CD4-positive, CD25-positive, alpha-beta regulatory T cell (primary cell): ENCODE measurements around the gene TMEM231. TPM values are rescaled to one million over a fixed set of nuclear protein-coding genes. Genes with fewer than 3 reads are reported as not detected.

Experiments
- ATAC-seq, 2 donors: fragments of 150-1000 bp; cut with Tn5 transposase; one replicate each; pipeline ENCODE4 v1.10.0; 2021; ENCODE audit warnings: low read depth in 2 of 2, moderate number of reproducible peaks in 2 of 2, moderate library complexity in 1 of 2
- DNase-seq, 3 donors: peaks; one replicate each; pipeline versions ENCODE4 v3.0.0 to v3.0.0-alpha.2; 2012 to 2022; ENCODE audit warnings: mixed read lengths in 1 of 3
- H3K27ac ChIP-seq: one replicate; pipeline ENCODE4 v1.7.0; 2013; ENCODE audit warnings: mild to moderate bottlenecking, low read length; ENCODE audit not compliant: insufficient read depth, poor library complexity, severe bottlenecking
- H3K27me3 ChIP-seq: one replicate; pipeline ENCODE4 v1.7.0; 2013; ENCODE audit warnings: low read length; ENCODE audit not compliant: control insufficient read depth, insufficient read depth
- H3K36me3 ChIP-seq: one replicate; pipeline ENCODE4 v1.7.0; 2013; ENCODE audit warnings: mild to moderate bottlenecking, low read length, moderate library complexity; ENCODE audit not compliant: control insufficient read depth, insufficient read depth
- H3K4me1 ChIP-seq: 2 replicates; pipeline ENCODE4 v1.7.0; 2013; ENCODE audit warnings: mild to moderate bottlenecking, low read length; ENCODE audit not compliant: insufficient read depth, control insufficient read depth, poor library complexity, severe bottlenecking
- H3K4me3 ChIP-seq: one replicate; pipeline ENCODE4 v1.7.0; 2013; ENCODE audit warnings: low read depth, mild to moderate bottlenecking, low read length, moderate library complexity
- H3K9me3 ChIP-seq, 2 experiments: 1 replicate in 1 of 2; 2 replicates in 1 of 2; pipeline ENCODE4 v1.7.0; 2013; ENCODE audit warnings: low read length in 2 of 2, mild to moderate bottlenecking in 1 of 2, moderate library complexity in 1 of 2; ENCODE audit not compliant: control insufficient read depth in 2 of 2
- H3K27ac Mint-ChIP-seq, 3 donors: one replicate each; pipeline ENCODE4 v1.8.0; 2020 to 2022; ENCODE audit warnings: mild to moderate bottlenecking in 3 of 3, mixed read lengths in 3 of 3, moderate library complexity in 2 of 3
- H3K27me3 Mint-ChIP-seq: one replicate; pipeline ENCODE4 v1.8.0; 2022; ENCODE audit warnings: mild to moderate bottlenecking, mixed read lengths
- H3K36me3 Mint-ChIP-seq: one replicate; pipeline ENCODE4 v1.8.0; 2020; ENCODE audit warnings: mixed read lengths
- H3K4me1 Mint-ChIP-seq, 4 donors: one replicate each; pipeline ENCODE4 v1.8.0; 2020 to 2022; ENCODE audit warnings: mixed read lengths in 4 of 4, mild to moderate bottlenecking in 1 of 4
- H3K4me3 Mint-ChIP-seq, 4 donors: one replicate each; pipeline ENCODE4 v1.8.0; 2020 to 2022; ENCODE audit warnings: mild to moderate bottlenecking in 4 of 4, mixed read lengths in 4 of 4, moderate library complexity in 3 of 4
- H3K9me3 Mint-ChIP-seq, 7 donors: one replicate each; pipeline ENCODE4 v1.8.0; 2020 to 2022; ENCODE audit warnings: mixed read lengths in 7 of 7, mild to moderate bottlenecking in 3 of 7, moderate library complexity in 2 of 7
- polyA plus RNA-seq, 4 donors: library from polyadenylated mRNA; unstranded; fragments of 300-500 nt; fragmentation: Illumina TruSeq; gene quantifications; one replicate each; pipeline ENCODE4 v1.2.3, GENCODE V29; 2021
- total RNA-seq: library from RNA; stranded (reverse); gene quantifications from one replicate; pipeline ENCODE4 v1.2.3, GENCODE V29; 2022

The TMEM231 gene
- total and polyA plus RNA-seq, 5 donors from 2014 or later: 0.64 to 2.6 (median 0.91) TPM

- Mint-ChIP-seq H3K4me3 (no peak within 1 kb of the TSS), H3K27me3 (no peaks in the 10 kb centered on the region), H3K27ac (peak within 1 kb of the TSS in 1 of 3 donors; percentile 58), H3K4me1 (peaks cover 0 to 4% (median 1%) of the 10 kb centered on the region in 4 donors), H3K9me3 (no peaks in the 10 kb centered on the region), H3K36me3 (no peaks in the 10 kb centered on the region)
- Histone ChIP-seq H3K4me1 (no peaks in the 10 kb centered on the region), H3K9me3 (no peaks in the 10 kb centered on the region), H3K4me3 (no peak within 1 kb of the TSS), H3K27ac (no peak within 1 kb of the TSS), H3K36me3 (no peaks in the 10 kb centered on the region), H3K27me3 (no peaks in the 10 kb centered on the region)
- ATAC-seq (no peak), DNase-seq (no peak)
Measured at GRCh38 chr16:75535901-75536300, 20.2 kb downstream of the TMEM231 start, which contains the start of gene CHST5. CHST5 (minus strand) TSS chr16:75536108; CDS start chr16:75530384, 5,724 bp downstream.

GRCh38 chr16:75535211-75535843, 20.7 kb downstream of the TMEM231 start:
- peaks cover 0 to 1% (median under 1%) of the 10 kb centered on the region in 4 donors for H3K4me1 Mint-ChIP-seq

GRCh38 chr16:75534560-75535205, 21.4 kb downstream of the TMEM231 start:
- no peak overlapping the region for H3K27ac ChIP-seq
- no peaks in the 10 kb centered on the region for H3K27me3 Mint-ChIP-seq
- H3K36me3 Mint-ChIP-seq: no peaks in the 10 kb centered on the region
- no peaks in the 10 kb centered on the region for H3K9me3 Mint-ChIP-seq
- no peak for ATAC-seq
- H3K9me3 ChIP-seq: no peaks in the 10 kb centered on the region
- H3K4me3 ChIP-seq: no peak overlapping the region
- H3K4me3 Mint-ChIP-seq: no peak overlapping the region
- H3K27ac Mint-ChIP-seq: no peak overlapping the region
- no peak for DNase-seq
- H3K4me1 ChIP-seq: no peaks in the 10 kb centered on the region
- no peaks in the 10 kb centered on the region for H3K36me3 ChIP-seq
- no peaks in the 10 kb centered on the region for H3K4me1 Mint-ChIP-seq
- no peaks in the 10 kb centered on the region for H3K27me3 ChIP-seq

More at GRCh38 chr16:75535211-75535843, 20.7 kb downstream of the TMEM231 start:
- Histone ChIP-seq H3K36me3 (no peaks in the 10 kb centered on the region), H3K4me1 (no peaks in the 10 kb centered on the region), H3K9me3 (no peaks in the 10 kb centered on the region), H3K27ac (no peak overlapping the region), H3K4me3 (no peak overlapping the region), H3K27me3 (no peaks in the 10 kb centered on the region)
- Mint-ChIP-seq H3K36me3 (no peaks in the 10 kb centered on the region), H3K4me3 (no peak overlapping the region), H3K9me3 (no peaks in the 10 kb centered on the region), H3K27ac (no peak overlapping the region), H3K27me3 (no peaks in the 10 kb centered on the region)
- DNase-seq (no peak), ATAC-seq (no peak)

- no peak overlapping the region for H3K27ac Mint-ChIP-seq
- H3K4me1 Mint-ChIP-seq: no peaks in the 10 kb centered on the region
- H3K4me3 Mint-ChIP-seq: no peak overlapping the region
- no peak overlapping the region for H3K27ac ChIP-seq
- no peak overlapping the region for H3K4me3 ChIP-seq
- ATAC-seq: no peak
- H3K36me3 Mint-ChIP-seq: no peaks in the 10 kb centered on the region
- no peaks in the 10 kb centered on the region for H3K36me3 ChIP-seq
- H3K9me3 ChIP-seq: no peaks in the 10 kb centered on the region
- no peaks in the 10 kb centered on the region for H3K27me3 Mint-ChIP-seq
- H3K27me3 ChIP-seq: no peaks in the 10 kb centered on the region
- no peaks in the 10 kb centered on the region for H3K4me1 ChIP-seq
- DNase-seq: no peak
- H3K9me3 Mint-ChIP-seq: no peaks in the 10 kb centered on the region
Measured at GRCh38 chr16:75532791-75533190, 23.3 kb downstream of the TMEM231 start.

GRCh38 chr16:75532142-75532765, 23.8 kb downstream of the TMEM231 start:
- ATAC-seq: no peak
- no peaks in the 10 kb centered on the region for H3K9me3 ChIP-seq
- no peak for DNase-seq
- no peaks in the 10 kb centered on the region for H3K27me3 Mint-ChIP-seq
- no peaks in the 10 kb centered on the region for H3K36me3 ChIP-seq
- H3K27ac ChIP-seq: no peak overlapping the region
- no peaks in the 10 kb centered on the region for H3K4me1 Mint-ChIP-seq
- no peaks in the 10 kb centered on the region for H3K4me1 ChIP-seq
- no peaks in the 10 kb centered on the region for H3K36me3 Mint-ChIP-seq
- H3K27ac Mint-ChIP-seq: no peak overlapping the region
- no peaks in the 10 kb centered on the region for H3K27me3 ChIP-seq
- H3K9me3 Mint-ChIP-seq: no peaks in the 10 kb centered on the region
- no peak overlapping the region for H3K4me3 Mint-ChIP-seq
- H3K4me3 ChIP-seq: no peak overlapping the region

GRCh38 chr16:75529959-75530358, 26.1 kb downstream of the TMEM231 start:
- H3K4me3 ChIP-seq: no peak overlapping the region
- ATAC-seq (no peak), DNase-seq (no peak)
- no peaks in the 10 kb centered on the region for H3K36me3 ChIP-seq
- H3K27ac ChIP-seq: no peak overlapping the region
- H3K36me3 Mint-ChIP-seq: no peaks in the 10 kb centered on the region
- no peak overlapping the region for H3K4me3 Mint-ChIP-seq
- H3K4me1 Mint-ChIP-seq: no peaks in the 10 kb centered on the region
- H3K9me3 Mint-ChIP-seq: no peaks in the 10 kb centered on the region
- no peak overlapping the region for H3K27ac Mint-ChIP-seq
- no peaks in the 10 kb centered on the region for H3K27me3 ChIP-seq
- no peaks in the 10 kb centered on the region for H3K27me3 Mint-ChIP-seq
- H3K4me1 ChIP-seq: no peaks in the 10 kb centered on the region
- no peaks in the 10 kb centered on the region for H3K9me3 ChIP-seq

- DNase-seq: no peak
- Histone ChIP-seq H3K4me3 (no peak overlapping the region), H3K9me3 (no peaks in the 10 kb centered on the region), H3K27me3 (no peaks in the 10 kb centered on the region), H3K4me1 (no peaks in the 10 kb centered on the region), H3K36me3 (no peaks in the 10 kb centered on the region), H3K27ac (no peak overlapping the region)
- Mint-ChIP-seq H3K4me3 (no peak overlapping the region), H3K36me3 (no peaks in the 10 kb centered on the region), H3K9me3 (no peaks in the 10 kb centered on the region), H3K4me1 (no peaks in the 10 kb centered on the region), H3K27ac (peak overlapping the region in 1 of 3 donors; percentile 32), H3K27me3 (no peaks in the 10 kb centered on the region)
- ATAC-seq: no peak
Measured at GRCh38 chr16:75529056-75529905, 26.8 kb downstream of the TMEM231 start.
